ENCODE results near the gene IGF2R. TPM values are rescaled to one million over a fixed set of nuclear protein-coding genes. Genes with fewer than 3 reads are reported as not detected.

The IGF2R gene
- total and polyA plus RNA-seq, 2 experiments from 2014 or later, result 8.1 to 30.9 TPM

DNA sequence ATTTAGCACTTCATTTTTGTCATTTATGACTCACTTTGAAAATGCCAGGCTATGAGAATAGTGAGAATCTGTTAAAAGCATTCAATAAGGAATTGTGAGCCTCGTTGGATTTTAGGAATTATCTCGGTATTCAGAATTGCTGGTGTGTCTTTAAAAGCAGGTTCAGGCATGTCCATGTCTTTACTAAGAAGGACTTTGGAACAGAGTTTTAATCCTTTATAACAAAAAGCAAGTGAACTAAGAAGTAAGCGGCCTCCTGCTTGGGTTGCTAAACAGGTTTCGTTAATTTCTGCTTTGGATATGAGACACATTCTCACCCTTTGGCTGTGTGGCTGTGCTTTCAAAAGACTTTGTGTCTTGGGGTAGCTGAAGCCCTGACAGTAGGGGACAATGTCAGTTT lies 74.9 kb downstream of the IGF2R start:
- Histone ChIP-seq H3K79me2 (ENCODE audit: insufficient read depth) (no peaks in the 10 kb centered on the region), H3K9me3 (ENCODE audit: low read depth) (no peaks in the 10 kb centered on the region), H4K20me1 (ENCODE audit: insufficient read depth) (no peaks in the 10 kb centered on the region), H2AFZ (no peak overlapping the region), H3K4me2 (ENCODE audit: unreplicated experiment) (peak overlapping the region; percentile 74), H3K36me3 (ENCODE audit: low read depth) (peaks cover 15% of the 10 kb centered on the region), H3K4me3 (no peak overlapping the region), H3K9me2 (ENCODE audit: insufficient read depth) (no peaks in the 10 kb centered on the region), H3K27me3 (replicated peaks; ENCODE audit: insufficient read depth) (no peaks in the 10 kb centered on the region), H3K27ac (no peak overlapping the region), H3K9ac (no peak overlapping the region), H3K4me1 (ENCODE audit: insufficient read depth) (peaks cover 27% of the 10 kb centered on the region), H3F3A (ENCODE audit: insufficient read depth) (peaks cover 36% of the 10 kb centered on the region)
- in situ Hi-C loops (cut with MboI), result no loop called here
- WGBS, 2 experiments (ENCODE audit: low coverage in 1 of 2, low lambda C conversion rate in 2 of 2, missing lambda C conversion rate in 2 of 2), result 95 to 99% methylated on average over 4 of the region's 4 CpGs
- no peak for DNase-seq
- no peak for TF ChIP-seq EZH2 (IDR thresholded peaks at IDR 0.05; ENCODE audit: insufficient read depth, poor library complexity, severe bottlenecking)
- no peak for TF ChIP-seq EZH2phosphoT487 (IDR thresholded peaks at IDR 0.05; ENCODE audit: insufficient read depth, low read depth)

DNA sequence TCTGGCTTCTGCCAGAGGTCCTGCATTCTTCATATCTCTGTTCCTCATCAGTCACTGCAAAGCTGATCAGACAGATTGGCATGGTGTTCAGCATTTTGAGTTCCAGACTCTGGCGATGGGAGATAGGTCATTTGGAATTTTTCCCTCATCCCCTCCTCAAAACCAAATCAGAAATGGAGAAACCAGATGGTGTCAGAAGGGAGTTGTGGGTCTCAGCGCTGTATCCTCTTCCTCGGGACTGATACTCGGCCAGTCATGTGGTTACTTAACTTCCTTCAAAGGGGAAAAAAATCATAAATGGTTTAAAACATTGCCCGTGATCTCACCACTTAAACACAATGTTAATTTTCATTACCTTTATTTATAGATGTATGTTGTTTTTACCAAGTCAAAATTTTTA lies 75.8 kb downstream of the IGF2R start:
- in situ Hi-C loops (cut with MboI), result no loop called here
- Histone ChIP-seq H3K4me3 (no peak overlapping the region), H3F3A (ENCODE audit: insufficient read depth) (peaks cover 36% of the 10 kb centered on the region), H3K9ac (no peak overlapping the region), H3K9me3 (ENCODE audit: low read depth) (no peaks in the 10 kb centered on the region), H4K20me1 (ENCODE audit: insufficient read depth) (no peaks in the 10 kb centered on the region), H3K27ac (no peak overlapping the region), H3K27me3 (replicated peaks; ENCODE audit: insufficient read depth) (no peaks in the 10 kb centered on the region), H3K9me2 (ENCODE audit: insufficient read depth) (no peaks in the 10 kb centered on the region), H3K36me3 (ENCODE audit: low read depth) (peaks cover 21% of the 10 kb centered on the region), H3K4me2 (ENCODE audit: unreplicated experiment) (no peak overlapping the region), H2AFZ (no peak overlapping the region), H3K79me2 (ENCODE audit: insufficient read depth) (no peaks in the 10 kb centered on the region), H3K4me1 (ENCODE audit: insufficient read depth) (peaks cover 27% of the 10 kb centered on the region)
- TF ChIP-seq EZH2 (IDR thresholded peaks at IDR 0.05; ENCODE audit: insufficient read depth, poor library complexity, severe bottlenecking), result no peak
- no peak for TF ChIP-seq EZH2phosphoT487 (IDR thresholded peaks at IDR 0.05; ENCODE audit: insufficient read depth, low read depth)
- 85 to 90% methylated on average over 5 of the region's 5 CpGs for WGBS, 2 experiments (ENCODE audit: low coverage in 1 of 2, low lambda C conversion rate in 2 of 2, missing lambda C conversion rate in 2 of 2)
- DNase-seq, result no peak

DNA sequence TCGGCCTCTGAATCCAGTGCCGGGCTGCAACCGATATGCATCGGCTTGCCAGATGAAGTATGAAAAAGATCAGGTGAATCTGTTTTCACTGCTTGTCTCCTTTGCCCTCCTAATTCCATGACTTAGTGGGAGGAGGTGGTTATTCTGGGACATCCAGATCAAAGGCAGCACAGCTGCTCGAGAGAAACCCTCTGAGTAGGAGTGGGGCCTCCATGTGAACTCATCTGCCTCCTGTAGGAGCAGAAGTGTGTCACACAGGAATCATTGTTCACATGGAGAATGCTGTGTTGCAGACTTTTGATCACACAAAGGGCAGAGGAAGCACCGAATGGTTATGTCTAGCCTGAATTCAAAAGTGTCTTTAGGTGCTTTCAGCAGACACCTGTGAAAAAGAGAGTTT lies 79.6 kb downstream of the IGF2R start:
- no peaks in the 10 kb centered on the region for H3K27me3 ChIP-seq (replicated peaks; ENCODE audit: insufficient read depth)
- peaks cover 38% of the 10 kb centered on the region for H3K36me3 ChIP-seq (ENCODE audit: low read depth)
- H3K4me1 ChIP-seq (ENCODE audit: insufficient read depth), result peaks cover 4% of the 10 kb centered on the region
- no peak overlapping the region for H3K4me2 ChIP-seq (ENCODE audit: unreplicated experiment)
- H3K9me2 ChIP-seq (ENCODE audit: insufficient read depth), result no peaks in the 10 kb centered on the region
- H4K20me1 ChIP-seq (ENCODE audit: insufficient read depth), result no peaks in the 10 kb centered on the region
- TF ChIP-seq EZH2 (IDR thresholded peaks at IDR 0.05; ENCODE audit: insufficient read depth, poor library complexity, severe bottlenecking) (no peak), EZH2phosphoT487 (IDR thresholded peaks at IDR 0.05; ENCODE audit: insufficient read depth, low read depth) (no peak)
- peak; percentile 5 for DNase-seq
- WGBS, 2 experiments (ENCODE audit: low coverage in 1 of 2, low lambda C conversion rate in 2 of 2, missing lambda C conversion rate in 2 of 2), result 79 to 81% methylated on average over 6 of the region's 6 CpGs
- in situ Hi-C loops (cut with MboI), result no loop called here
- no peaks in the 10 kb centered on the region for H3K9me3 ChIP-seq (ENCODE audit: low read depth)
- H3K9ac ChIP-seq, result no peak overlapping the region
- no peak overlapping the region for H3K4me3 ChIP-seq
- H2AFZ ChIP-seq, result no peak overlapping the region
- H3K79me2 ChIP-seq (ENCODE audit: insufficient read depth), result no peaks in the 10 kb centered on the region
- no peak overlapping the region for H3K27ac ChIP-seq
- H3F3A ChIP-seq (ENCODE audit: insufficient read depth), result peaks cover 11% of the 10 kb centered on the region

GRCh38 chr6:160049346-160049745 lies 80.5 kb downstream of the IGF2R start:
- 95 to 97% methylated on average over 9 of the region's 9 CpGs for WGBS, 2 experiments (ENCODE audit: low coverage in 1 of 2, low lambda C conversion rate in 2 of 2, missing lambda C conversion rate in 2 of 2)
- in situ Hi-C loops (cut with MboI), result no loop called here
- Histone ChIP-seq H3K4me2 (ENCODE audit: unreplicated experiment) (no peak overlapping the region), H3K27ac (no peak overlapping the region), H3K4me1 (ENCODE audit: insufficient read depth) (no peaks in the 10 kb centered on the region), H3K9me2 (ENCODE audit: insufficient read depth) (no peaks in the 10 kb centered on the region), H3K27me3 (replicated peaks; ENCODE audit: insufficient read depth) (no peaks in the 10 kb centered on the region), H3K36me3 (ENCODE audit: low read depth) (peaks cover 38% of the 10 kb centered on the region), H3K79me2 (ENCODE audit: insufficient read depth) (no peaks in the 10 kb centered on the region), H3F3A (ENCODE audit: insufficient read depth) (peaks cover 2% of the 10 kb centered on the region; the same call in 1 of the 2 replicates), H3K4me3 (no peak overlapping the region), H2AFZ (no peak overlapping the region), H3K9ac (no peak overlapping the region), H3K9me3 (ENCODE audit: low read depth) (no peaks in the 10 kb centered on the region), H4K20me1 (ENCODE audit: insufficient read depth) (no peaks in the 10 kb centered on the region)
- DNase-seq, result no peak
- TF ChIP-seq EZH2phosphoT487 (IDR thresholded peaks at IDR 0.05; ENCODE audit: insufficient read depth, low read depth) (no peak), EZH2 (IDR thresholded peaks at IDR 0.05; ENCODE audit: insufficient read depth, poor library complexity, severe bottlenecking) (no peak)

DNA sequence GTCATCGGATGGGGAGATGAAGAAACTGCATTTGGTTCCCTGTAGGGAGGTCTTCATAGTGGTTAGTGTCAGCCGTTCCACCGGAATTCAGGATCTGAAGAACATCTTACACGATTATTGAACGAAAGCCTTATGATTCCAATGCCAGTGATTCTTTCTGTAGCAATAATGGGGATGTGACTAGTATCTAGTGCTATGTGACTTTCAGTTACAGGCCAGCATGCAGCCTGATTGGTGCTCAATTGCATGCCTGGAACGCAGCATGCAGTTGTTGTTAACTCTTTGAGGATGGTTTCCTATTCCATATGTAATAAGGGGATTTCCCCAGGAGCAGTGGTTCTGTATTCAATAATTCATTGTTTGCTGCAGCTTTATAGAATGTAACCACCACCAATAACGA lies 81.1 kb downstream of the IGF2R start:
- TF ChIP-seq EZH2 (IDR thresholded peaks at IDR 0.05; ENCODE audit: insufficient read depth, poor library complexity, severe bottlenecking) (no peak), EZH2phosphoT487 (IDR thresholded peaks at IDR 0.05; ENCODE audit: insufficient read depth, low read depth) (no peak)
- Histone ChIP-seq H2AFZ (no peak overlapping the region), H3K27ac (no peak overlapping the region), H3K79me2 (ENCODE audit: insufficient read depth) (no peaks in the 10 kb centered on the region), H3K9ac (no peak overlapping the region), H3K36me3 (ENCODE audit: low read depth) (peaks cover 34% of the 10 kb centered on the region), H3K9me2 (ENCODE audit: insufficient read depth) (no peaks in the 10 kb centered on the region), H3K27me3 (replicated peaks; ENCODE audit: insufficient read depth) (no peaks in the 10 kb centered on the region), H4K20me1 (ENCODE audit: insufficient read depth) (no peaks in the 10 kb centered on the region), H3K4me3 (no peak overlapping the region), H3K9me3 (ENCODE audit: low read depth) (no peaks in the 10 kb centered on the region), H3F3A (ENCODE audit: insufficient read depth) (no peaks in the 10 kb centered on the region), H3K4me2 (ENCODE audit: unreplicated experiment) (no peak overlapping the region), H3K4me1 (ENCODE audit: insufficient read depth) (no peaks in the 10 kb centered on the region)
- WGBS, 2 experiments (ENCODE audit: low coverage in 1 of 2, low lambda C conversion rate in 2 of 2, missing lambda C conversion rate in 2 of 2), result 80 to 85% methylated on average over 7 of the region's 7 CpGs
- in situ Hi-C loops (cut with MboI), result no loop called here
- no peak for DNase-seq
